DND-41 (cell line): ENCODE data around the gene WDR70.

Experiments used
- ATAC-seq: fragments of 200-7000 bp; cut with Tn5 transposase; 3 replicates; pipeline ENCODE4 v1.9.1; 2021; ENCODE audit warnings: low read depth; ENCODE audit not compliant: insufficient read depth
- DNase-seq: peaks from one replicate; pipeline ENCODE4 v3.0.0-alpha.2; 2020
- H2AFZ ChIP-seq: 2 replicates; pipeline ENCODE4 v1.6.0; 2012; ENCODE audit warnings: low read depth, low read length
- H3K27ac ChIP-seq: 2 replicates; pipeline ENCODE4 v1.5.1; 2012; ENCODE audit warnings: low read length, inconsistent platforms
- H3K27me3 ChIP-seq: fragments of 200-600 bp; sonication (generic); 2 replicates; pipeline ENCODE4 v1.6.0; 2012; ENCODE audit warnings: low read length, mild to moderate bottlenecking, inconsistent platforms; ENCODE audit not compliant: insufficient read depth, poor library complexity
- H3K36me3 ChIP-seq: 2 replicates; pipeline ENCODE4 v1.5.1; 2012; ENCODE audit warnings: low read length, inconsistent platforms; ENCODE audit not compliant: insufficient read depth
- H3K4me1 ChIP-seq: 2 replicates; pipeline ENCODE4 v1.5.1; 2012; ENCODE audit warnings: mild to moderate bottlenecking, low read length; ENCODE audit not compliant: insufficient read depth
- H3K4me2 ChIP-seq: 2 replicates; pipeline ENCODE4 v1.6.0; 2012; ENCODE audit warnings: mild to moderate bottlenecking, moderate library complexity, low read length, inconsistent platforms; ENCODE audit not compliant: insufficient read depth
- H3K4me3 ChIP-seq, 2 experiments: fragments of 200-600 bp in 1 of 2; shearing (Covaris generic) in 1 of 2; 2 replicates each; pipeline ENCODE4 v1.5.1; 2012 to 2016; ENCODE audit warnings: inconsistent platforms in 2 of 2, low read length in 2 of 2, mild to moderate bottlenecking in 2 of 2, low read depth in 1 of 2, moderate library complexity in 1 of 2
- H3K79me2 ChIP-seq: 2 replicates; pipeline ENCODE4 v1.6.0; 2012; ENCODE audit warnings: low read length, inconsistent platforms; ENCODE audit not compliant: insufficient read depth
- H3K9ac ChIP-seq: 2 replicates; pipeline ENCODE4 v1.6.0; 2012; ENCODE audit warnings: low read depth, mild to moderate bottlenecking, inconsistent platforms, low read length, moderate library complexity
- H3K9me3 ChIP-seq: 2 replicates; pipeline ENCODE4 v1.5.1; 2012; ENCODE audit warnings: low read length, moderate library complexity, mild to moderate bottlenecking, inconsistent platforms; ENCODE audit not compliant: insufficient read depth, severe bottlenecking
- H4K20me1 ChIP-seq: 2 replicates; pipeline ENCODE4 v1.6.0; 2012; ENCODE audit warnings: low read length; ENCODE audit not compliant: insufficient read depth
- EZH2 ChIP-seq: IDR thresholded peaks from 3 replicates; pipeline ENCODE4 v1.6.1; 2012; ENCODE audit warnings: borderline replicate concordance, low read depth, mild to moderate bottlenecking, moderate library complexity, low read length, inconsistent platforms; ENCODE audit not compliant: severe bottlenecking
- TF ChIP-seq, protein P1 (sequence below): IDR thresholded peaks from 2 replicates; pipeline ENCODE4 v1.5.1; 2012; ENCODE audit warnings: borderline replicate concordance, low read length, moderate library complexity, mild to moderate bottlenecking; ENCODE audit not compliant: poor library complexity, severe bottlenecking; ENCODE audit errors: extremely low read depth

The WDR70 gene

DNA sequence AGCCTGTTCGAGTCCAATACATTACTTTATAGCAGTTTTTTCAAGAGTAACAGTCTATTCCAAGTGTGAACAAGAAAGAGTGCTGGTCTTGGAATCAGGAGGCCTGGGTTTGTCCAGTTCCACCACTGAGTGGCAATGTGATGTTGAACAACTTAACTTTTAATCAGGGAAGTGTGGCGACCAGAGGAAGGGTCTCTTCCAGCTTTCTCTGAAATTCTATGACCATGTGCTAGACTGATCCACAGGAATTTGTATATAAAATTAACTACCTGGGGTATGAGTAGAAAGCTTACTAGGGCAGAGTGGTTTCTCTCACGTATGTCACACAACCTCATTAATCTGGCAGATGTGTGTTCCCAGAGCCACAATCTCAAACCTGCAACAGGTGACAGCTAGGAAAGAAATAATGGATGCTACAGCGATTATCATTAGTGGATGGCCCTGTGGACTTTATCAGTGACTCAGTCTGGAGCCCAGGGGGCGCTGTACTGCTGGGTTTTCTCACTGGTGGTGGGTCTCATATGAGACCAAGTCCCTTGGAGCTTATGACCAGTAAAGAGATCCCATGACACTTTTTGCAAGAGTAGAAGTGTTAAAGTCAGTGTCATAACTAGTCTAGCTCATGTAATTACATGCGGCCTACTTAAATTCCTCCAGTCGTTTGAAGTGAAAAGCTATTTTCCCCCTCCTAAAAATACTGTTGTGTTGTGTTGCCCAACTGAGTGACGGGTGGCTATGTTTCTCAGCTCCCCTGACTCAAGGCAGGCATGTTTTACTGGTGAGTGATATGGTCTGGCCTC lies 344.2 kb downstream of the WDR70 start:
- H3K9me3 ChIP-seq, result no peaks in the 10 kb centered on the region
- no peaks in the 10 kb centered on the region for H4K20me1 ChIP-seq
- no peak overlapping the region for H2AFZ ChIP-seq
- no peak overlapping the region for H3K4me2 ChIP-seq
- no peak overlapping the region for H3K9ac ChIP-seq
- H3K79me2 ChIP-seq, result no peaks in the 10 kb centered on the region
- no peak for TF ChIP-seq EZH2
- TF ChIP-seq, protein P1, sequence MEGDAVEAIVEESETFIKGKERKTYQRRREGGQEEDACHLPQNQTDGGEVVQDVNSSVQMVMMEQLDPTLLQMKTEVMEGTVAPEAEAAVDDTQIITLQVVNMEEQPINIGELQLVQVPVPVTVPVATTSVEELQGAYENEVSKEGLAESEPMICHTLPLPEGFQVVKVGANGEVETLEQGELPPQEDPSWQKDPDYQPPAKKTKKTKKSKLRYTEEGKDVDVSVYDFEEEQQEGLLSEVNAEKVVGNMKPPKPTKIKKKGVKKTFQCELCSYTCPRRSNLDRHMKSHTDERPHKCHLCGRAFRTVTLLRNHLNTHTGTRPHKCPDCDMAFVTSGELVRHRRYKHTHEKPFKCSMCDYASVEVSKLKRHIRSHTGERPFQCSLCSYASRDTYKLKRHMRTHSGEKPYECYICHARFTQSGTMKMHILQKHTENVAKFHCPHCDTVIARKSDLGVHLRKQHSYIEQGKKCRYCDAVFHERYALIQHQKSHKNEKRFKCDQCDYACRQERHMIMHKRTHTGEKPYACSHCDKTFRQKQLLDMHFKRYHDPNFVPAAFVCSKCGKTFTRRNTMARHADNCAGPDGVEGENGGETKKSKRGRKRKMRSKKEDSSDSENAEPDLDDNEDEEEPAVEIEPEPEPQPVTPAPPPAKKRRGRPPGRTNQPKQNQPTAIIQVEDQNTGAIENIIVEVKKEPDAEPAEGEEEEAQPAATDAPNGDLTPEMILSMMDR, result peak; percentile 56
- peaks cover 26% of the 10 kb centered on the region; the same call in 1 of the 2 replicates for H3K36me3 ChIP-seq
- DNase-seq (peak; percentile 16), ATAC-seq (no peak; the same call in 2 of the 3 replicates)
- H3K4me1 ChIP-seq, result peaks cover 7% of the 10 kb centered on the region
- H3K4me3 ChIP-seq, result no peak overlapping the region
- no peak overlapping the region for H3K27ac ChIP-seq
- no peaks in the 10 kb centered on the region for H3K27me3 ChIP-seq

DNA sequence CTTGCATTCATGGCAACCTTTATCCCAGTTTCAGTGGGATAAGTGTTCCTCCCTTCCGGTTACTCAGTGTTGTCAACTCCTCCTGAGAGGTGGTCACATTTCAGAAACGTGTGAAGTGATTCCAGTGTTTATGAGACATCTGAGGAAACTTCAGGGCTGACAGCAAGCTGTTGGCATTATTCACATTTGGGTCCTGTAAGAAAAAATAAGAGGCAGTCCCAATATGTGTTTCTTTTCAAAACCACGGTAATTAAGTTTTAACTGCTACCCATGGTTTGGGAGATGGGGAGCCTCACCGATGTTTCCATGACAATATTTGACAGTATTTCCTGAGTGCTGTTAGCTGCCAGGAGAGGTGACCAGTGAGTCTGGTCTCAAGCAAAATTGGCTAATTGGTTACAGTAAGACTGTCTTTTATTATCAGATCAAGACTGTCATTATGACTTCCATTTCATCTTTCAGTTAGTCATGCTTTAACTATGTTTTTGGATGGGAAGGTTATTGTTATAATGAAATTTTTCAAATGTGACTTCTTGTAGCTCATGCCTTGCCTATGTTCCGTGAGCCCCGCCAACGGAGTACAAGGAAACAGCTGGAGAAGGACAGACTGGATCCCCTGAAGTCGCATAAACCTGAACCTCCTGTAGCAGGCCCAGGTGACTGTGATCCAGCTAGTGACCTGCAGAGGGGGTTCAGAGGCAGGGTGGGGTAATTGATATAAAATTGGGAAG lies 345.4 kb downstream of the WDR70 start:
- Histone ChIP-seq H3K4me3 (no peak overlapping the region), H3K4me1 (peaks cover 7% of the 10 kb centered on the region), H3K79me2 (no peaks in the 10 kb centered on the region), H4K20me1 (no peaks in the 10 kb centered on the region), H3K4me2 (no peak overlapping the region), H2AFZ (no peak overlapping the region), H3K36me3 (peaks cover 29% of the 10 kb centered on the region; the same call in 1 of the 2 replicates), H3K9me3 (no peaks in the 10 kb centered on the region), H3K27ac (no peak overlapping the region), H3K27me3 (no peaks in the 10 kb centered on the region), H3K9ac (no peak overlapping the region)
- no peak for ATAC-seq
- no peak for TF ChIP-seq EZH2
- TF ChIP-seq, protein P1, result no peak
- no peak for DNase-seq

DNA sequence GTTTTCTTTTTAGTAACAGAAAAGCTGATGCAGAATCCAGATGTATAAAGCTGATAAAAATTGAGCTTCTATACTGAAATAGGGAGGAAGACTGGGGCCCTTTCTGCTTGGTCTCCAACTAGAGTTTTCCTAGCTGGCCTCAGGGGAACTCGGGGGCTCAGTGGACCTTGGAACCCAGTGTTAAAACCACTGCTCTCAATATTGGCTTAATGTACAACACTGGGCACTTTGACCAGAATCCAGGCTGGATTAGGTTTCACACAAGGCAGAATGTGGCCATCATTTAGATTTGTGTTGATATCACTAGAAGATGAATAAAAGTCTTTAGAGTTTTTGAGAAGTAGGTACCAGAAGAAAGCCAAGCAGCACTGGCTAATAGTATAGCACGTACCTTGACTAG lies 346.1 kb downstream of the WDR70 start:
- H3K79me2 ChIP-seq, result no peaks in the 10 kb centered on the region
- H2AFZ ChIP-seq, result no peak overlapping the region
- no peak for TF ChIP-seq EZH2
- no peak overlapping the region for H3K4me2 ChIP-seq
- H3K36me3 ChIP-seq, result peaks cover 33% of the 10 kb centered on the region; the same call in 1 of the 2 replicates
- H3K9ac ChIP-seq, result no peak overlapping the region
- H3K27me3 ChIP-seq, result no peaks in the 10 kb centered on the region
- no peak overlapping the region for H3K4me3 ChIP-seq
- no peaks in the 10 kb centered on the region for H4K20me1 ChIP-seq
- peaks cover 7% of the 10 kb centered on the region for H3K4me1 ChIP-seq
- H3K9me3 ChIP-seq, result no peaks in the 10 kb centered on the region
- no peak for DNase-seq
- H3K27ac ChIP-seq, result no peak overlapping the region
- no peak for ATAC-seq

DNA sequence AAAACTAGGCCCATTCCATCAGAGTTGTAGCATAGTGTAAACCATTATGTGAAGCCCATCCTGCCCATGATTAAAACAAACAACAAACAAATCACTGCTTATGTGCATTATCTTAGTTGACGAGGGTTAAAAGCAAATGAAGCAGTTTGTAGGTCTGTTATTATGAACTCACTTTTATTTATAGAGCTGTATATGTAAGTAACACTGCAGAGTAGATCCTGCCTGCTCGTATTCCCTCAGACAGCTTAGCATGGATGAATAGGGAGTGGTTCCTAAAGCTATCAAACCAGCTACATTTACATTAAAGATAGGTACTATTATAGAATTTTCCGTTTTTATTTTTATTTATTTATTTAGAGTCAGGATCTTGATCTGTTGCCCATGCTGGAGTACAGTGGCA lies 348.1 kb downstream of the WDR70 start:
- H3K27me3 ChIP-seq, result no peaks in the 10 kb centered on the region
- H3K9me3 ChIP-seq, result no peaks in the 10 kb centered on the region
- H2AFZ ChIP-seq, result no peak overlapping the region
- no peak overlapping the region for H3K4me3 ChIP-seq
- no peak overlapping the region for H3K4me2 ChIP-seq
- no peak for ATAC-seq
- DNase-seq, result no peak
- H3K79me2 ChIP-seq, result no peaks in the 10 kb centered on the region
- no peak overlapping the region for H3K9ac ChIP-seq
- no peaks in the 10 kb centered on the region for H4K20me1 ChIP-seq
- TF ChIP-seq, protein P1, result no peak
- TF ChIP-seq EZH2, result no peak
- peaks cover 25% of the 10 kb centered on the region; the same call in 1 of the 2 replicates for H3K36me3 ChIP-seq
- peaks cover 5% of the 10 kb centered on the region for H3K4me1 ChIP-seq
- H3K27ac ChIP-seq, result no peak overlapping the region
